ENCODE results near the gene CAMK1G.

DNA sequence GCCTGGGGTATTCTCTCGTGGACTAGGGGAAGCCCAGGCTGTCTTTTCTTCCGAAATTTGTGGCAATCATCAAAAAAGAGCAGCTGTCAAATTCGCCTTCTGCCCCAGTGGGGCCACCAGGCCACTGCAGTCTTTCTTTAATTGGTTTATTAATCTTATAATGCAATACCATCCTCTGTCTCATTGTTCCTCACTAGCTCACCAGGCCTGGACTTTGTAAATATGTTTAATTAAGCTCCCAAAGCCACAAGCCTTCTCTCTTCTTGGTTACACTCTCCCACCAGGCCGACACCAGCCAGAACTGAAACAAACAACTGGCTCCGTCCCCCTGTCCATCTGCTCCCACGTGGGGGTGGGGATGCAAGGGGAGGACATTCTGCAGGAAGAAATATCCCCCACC lies 22.0 kb upstream of the CAMK1G start:
- TF ChIP-seq EZH2 (IDR thresholded peaks at IDR 0.05; ENCODE audit: low read depth) (no peak), CTCF (conservative IDR thresholded peaks at IDR 0.05) (no peak)

Measured in PC-9 (cell line).